ENCODE measurements around the gene LOXL3.

The LOXL3 gene

DNA sequence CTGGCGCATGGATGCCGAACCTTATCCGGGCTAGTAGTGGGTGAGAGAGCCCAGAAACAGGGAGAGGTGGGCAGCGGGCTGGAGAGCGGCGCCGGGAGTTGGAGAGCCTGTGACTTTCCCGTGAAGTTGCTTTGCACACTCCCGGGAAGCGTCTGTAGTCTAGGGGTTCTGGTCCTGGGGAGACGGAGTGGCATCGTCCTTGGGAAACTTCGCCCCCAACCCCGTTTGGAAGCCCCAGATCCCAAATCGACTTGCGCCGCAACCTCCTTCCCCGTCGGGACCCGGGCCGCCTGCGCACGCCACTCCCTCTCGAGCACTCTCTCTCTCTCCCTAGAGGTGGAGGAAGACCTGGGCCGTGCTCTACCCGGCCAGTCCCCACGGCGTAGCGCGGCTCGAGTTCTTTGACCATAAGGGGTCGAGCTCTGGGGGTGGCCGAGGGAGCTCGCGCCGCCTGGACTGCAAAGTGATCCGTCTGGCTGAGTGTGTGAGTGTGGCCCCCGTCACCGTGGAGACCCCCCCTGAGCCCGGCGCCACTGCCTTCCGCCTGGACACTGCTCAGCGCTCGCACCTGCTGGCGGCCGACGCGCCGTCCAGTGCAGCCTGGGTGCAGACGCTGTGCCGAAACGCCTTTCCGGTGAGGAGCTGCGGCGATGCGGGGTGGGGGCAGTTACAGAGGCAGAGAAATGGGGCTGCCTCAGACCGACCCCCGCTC is 1.2 kb upstream of the LOXL3 start:
- in situ Hi-C loops (cut with HindIII; ENCODE audit: low pct_ligation_motif_present, low pct_unique_long_range_greater_than_20kb, low sequenced_read_pairs), result no loop called here
- peak; percentile 67 for DNase-seq

GRCh38 chr2:74552914-74553811 is 579 bp downstream of the LOXL3 start:
- in situ Hi-C loops (cut with HindIII; ENCODE audit: low pct_ligation_motif_present, low pct_unique_long_range_greater_than_20kb, low sequenced_read_pairs), result no loop called here
- DNase-seq, result no peak

GRCh38 chr2:74551942-74552913 is 1.5 kb downstream of the LOXL3 start:
- no peak for DNase-seq
- in situ Hi-C loops (cut with HindIII; ENCODE audit: low pct_ligation_motif_present, low pct_unique_long_range_greater_than_20kb, low sequenced_read_pairs), result no loop called here

GRCh38 chr2:74551530-74551929 is 2.2 kb downstream of the LOXL3 start:
- in situ Hi-C loops (cut with HindIII; ENCODE audit: low pct_ligation_motif_present, low pct_unique_long_range_greater_than_20kb, low sequenced_read_pairs), result no loop called here
- DNase-seq, result no peak

- in situ Hi-C loops (cut with HindIII; ENCODE audit: low pct_ligation_motif_present, low pct_unique_long_range_greater_than_20kb, low sequenced_read_pairs), result no loop called here
- no peak for DNase-seq
Measured at GRCh38 chr2:74550231-74550630, 3.5 kb downstream of the LOXL3 start.

DNA sequence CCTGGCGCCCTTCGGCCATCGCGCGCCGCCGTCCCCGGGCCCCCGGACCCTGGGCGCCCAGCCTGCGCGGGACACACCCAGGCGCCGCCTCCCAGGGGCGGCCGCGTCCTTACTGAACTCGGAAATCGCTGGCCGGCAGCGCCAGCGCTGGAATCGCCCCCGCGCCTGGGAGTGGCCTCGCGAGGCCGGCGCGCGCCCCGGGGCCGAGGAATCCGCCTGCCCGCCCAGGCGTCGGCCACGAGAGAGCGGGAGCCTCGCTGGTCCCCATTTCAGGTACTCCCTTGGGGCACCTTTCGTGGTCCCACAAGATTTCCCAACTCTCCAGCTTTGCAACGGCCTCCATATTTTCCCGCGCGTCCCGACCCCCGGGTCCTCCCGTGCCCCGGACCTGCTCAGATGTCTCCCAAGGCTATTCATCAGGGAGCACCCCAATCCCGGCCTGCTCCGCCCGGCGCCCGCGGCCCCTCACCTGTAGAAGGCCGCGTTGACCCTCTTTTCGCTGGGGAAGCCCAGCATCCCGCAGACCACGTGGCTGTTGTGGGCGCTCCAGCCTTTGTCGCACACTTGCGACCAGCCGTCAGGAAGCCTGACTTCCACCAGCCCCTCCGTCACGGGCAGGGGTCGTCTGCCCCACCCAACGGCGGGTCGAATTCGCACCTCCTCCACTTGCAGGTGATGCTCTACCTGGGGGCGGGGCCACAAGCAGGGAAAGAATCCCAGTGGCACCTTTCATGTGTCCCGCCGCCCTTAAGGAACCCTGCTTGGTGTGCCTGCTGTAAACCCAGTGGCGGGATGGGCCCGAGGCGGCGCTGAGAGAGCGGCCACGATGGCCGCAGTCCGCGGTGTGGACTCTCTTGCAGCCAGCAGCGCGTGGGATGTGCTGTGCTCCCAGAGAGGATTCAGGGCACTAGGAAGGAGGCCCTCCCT is 4.6 kb downstream of the LOXL3 start:
- in situ Hi-C loops (cut with HindIII; ENCODE audit: low pct_ligation_motif_present, low pct_unique_long_range_greater_than_20kb, low sequenced_read_pairs), result no loop called here
- DNase-seq, result peak; percentile 75

GRCh38 chr2:74548285-74548899 is 5.3 kb downstream of the LOXL3 start:
- DNase-seq, result no peak
- in situ Hi-C loops (cut with HindIII; ENCODE audit: low pct_ligation_motif_present, low pct_unique_long_range_greater_than_20kb, low sequenced_read_pairs), result no loop called here

DNA sequence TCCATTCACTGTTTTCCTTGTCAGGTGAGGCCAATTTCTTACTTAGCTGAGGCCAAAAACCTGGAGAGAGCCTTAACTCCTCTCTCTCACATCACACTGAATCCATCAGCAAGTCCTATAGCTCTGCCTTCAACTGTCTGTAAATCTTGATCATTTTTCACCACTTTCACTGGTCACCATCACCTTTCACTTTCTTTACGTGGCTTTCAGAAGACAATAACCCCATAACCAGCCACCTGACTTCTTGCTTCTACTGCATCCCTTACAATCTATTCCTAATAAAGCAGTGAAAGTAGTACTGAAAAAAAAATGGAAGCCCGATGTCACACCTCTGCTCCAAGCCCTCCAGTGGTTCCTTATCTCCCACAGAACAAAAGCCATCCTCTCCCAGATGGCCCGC is 7.7 kb downstream of the LOXL3 start:
- in situ Hi-C loops (cut with HindIII; ENCODE audit: low pct_ligation_motif_present, low pct_unique_long_range_greater_than_20kb, low sequenced_read_pairs), result no loop called here
- DNase-seq, result no peak

DNA sequence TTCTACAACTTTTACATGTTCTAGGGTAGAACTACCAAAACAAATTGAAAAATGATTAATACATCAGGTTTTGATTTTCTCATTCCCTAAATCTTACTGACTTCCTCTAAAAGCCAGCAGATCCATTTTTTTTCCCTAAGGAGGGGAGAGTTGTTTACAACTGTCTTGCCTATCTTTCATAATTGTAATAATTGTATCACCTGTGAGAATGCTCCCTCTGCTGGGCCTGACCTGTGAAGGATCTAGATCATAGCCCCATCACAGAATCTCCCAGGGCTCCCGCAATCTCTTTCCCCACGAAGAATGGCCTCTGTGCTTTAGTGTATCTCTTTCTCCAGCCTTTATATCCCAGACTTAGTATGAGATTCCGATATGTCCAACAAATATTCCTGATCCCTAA is 9.1 kb downstream of the LOXL3 start:
- in situ Hi-C loops (cut with HindIII; ENCODE audit: low pct_ligation_motif_present, low pct_unique_long_range_greater_than_20kb, low sequenced_read_pairs), result no loop called here
- no peak for DNase-seq

DNA sequence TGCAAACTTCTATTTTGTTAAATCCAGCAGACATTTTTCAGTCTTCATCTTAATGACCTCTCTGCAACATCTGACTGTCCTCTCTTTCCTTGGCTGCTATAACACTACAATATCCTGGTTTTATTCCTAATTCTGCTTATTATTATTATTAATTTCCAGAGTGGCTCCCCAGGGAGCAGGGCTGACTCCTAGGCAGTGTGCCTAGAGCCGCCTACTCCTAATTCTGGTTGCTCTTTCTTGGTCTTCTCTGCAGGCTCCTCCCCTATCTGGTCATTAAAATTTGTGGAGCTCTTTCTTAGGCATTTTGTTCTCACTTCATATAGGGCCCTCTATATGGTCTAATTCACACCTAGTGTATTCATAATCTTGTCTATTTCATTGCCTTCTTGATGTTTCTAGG is 10.8 kb downstream of the LOXL3 start:
- in situ Hi-C loops (cut with HindIII; ENCODE audit: low pct_ligation_motif_present, low pct_unique_long_range_greater_than_20kb, low sequenced_read_pairs), result no loop called here
- DNase-seq, result no peak

DNA sequence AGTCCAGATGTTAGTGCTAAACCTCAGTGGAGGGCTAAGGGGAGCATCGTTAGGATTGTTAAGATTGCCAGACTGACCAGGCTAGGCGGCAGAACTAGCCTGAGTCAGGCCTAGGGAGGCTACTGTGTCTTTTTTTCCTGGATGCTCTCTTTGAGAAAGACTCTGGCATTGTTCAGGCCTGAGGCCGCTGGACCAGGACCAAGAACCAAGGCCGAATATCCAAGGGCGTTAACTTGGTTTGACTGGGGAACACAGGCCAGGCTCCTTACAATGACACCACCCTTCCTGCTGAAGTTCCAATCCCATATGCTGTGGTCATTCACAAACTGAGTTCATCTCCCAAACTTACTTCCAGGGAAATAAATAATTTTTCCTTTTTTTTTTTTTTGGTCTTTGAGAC is 13.5 kb downstream of the LOXL3 start:
- DNase-seq, result no peak
- in situ Hi-C loops (cut with HindIII; ENCODE audit: low pct_ligation_motif_present, low pct_unique_long_range_greater_than_20kb, low sequenced_read_pairs), result no loop called here

DNA sequence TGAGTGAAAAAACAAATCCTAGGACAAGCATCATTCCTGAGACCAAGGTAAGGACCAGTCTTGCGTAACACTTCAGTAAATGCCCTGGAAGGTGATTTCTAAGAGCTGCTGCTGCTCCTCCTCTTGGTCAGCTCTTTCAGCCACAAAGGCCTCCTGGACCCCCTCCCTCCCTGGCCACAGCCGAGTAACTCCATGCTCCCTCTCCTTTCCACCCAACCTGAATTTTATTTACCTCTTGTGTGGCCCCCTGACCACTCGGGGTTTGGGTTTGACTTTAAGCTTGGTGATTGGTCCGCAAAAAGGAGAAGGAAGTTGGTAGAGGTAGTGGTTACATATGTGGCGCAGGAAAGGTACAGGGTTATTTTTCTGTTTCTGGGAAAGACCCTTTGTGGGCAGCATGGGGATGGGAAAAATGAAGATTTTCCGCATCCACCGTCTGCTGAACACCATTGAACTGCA is 14.8 kb downstream of the LOXL3 start:
- in situ Hi-C loops (cut with HindIII; ENCODE audit: low pct_ligation_motif_present, low pct_unique_long_range_greater_than_20kb, low sequenced_read_pairs), result no loop called here

GRCh38 chr2:74537140-74537539 is 16.6 kb downstream of the LOXL3 start:
- no peak for DNase-seq
- in situ Hi-C loops (cut with HindIII; ENCODE audit: low pct_ligation_motif_present, low pct_unique_long_range_greater_than_20kb, low sequenced_read_pairs), result no loop called here

More for the DNA sequence above, 14.8 kb downstream of the LOXL3 start:
- no peak for DNase-seq

DNA sequence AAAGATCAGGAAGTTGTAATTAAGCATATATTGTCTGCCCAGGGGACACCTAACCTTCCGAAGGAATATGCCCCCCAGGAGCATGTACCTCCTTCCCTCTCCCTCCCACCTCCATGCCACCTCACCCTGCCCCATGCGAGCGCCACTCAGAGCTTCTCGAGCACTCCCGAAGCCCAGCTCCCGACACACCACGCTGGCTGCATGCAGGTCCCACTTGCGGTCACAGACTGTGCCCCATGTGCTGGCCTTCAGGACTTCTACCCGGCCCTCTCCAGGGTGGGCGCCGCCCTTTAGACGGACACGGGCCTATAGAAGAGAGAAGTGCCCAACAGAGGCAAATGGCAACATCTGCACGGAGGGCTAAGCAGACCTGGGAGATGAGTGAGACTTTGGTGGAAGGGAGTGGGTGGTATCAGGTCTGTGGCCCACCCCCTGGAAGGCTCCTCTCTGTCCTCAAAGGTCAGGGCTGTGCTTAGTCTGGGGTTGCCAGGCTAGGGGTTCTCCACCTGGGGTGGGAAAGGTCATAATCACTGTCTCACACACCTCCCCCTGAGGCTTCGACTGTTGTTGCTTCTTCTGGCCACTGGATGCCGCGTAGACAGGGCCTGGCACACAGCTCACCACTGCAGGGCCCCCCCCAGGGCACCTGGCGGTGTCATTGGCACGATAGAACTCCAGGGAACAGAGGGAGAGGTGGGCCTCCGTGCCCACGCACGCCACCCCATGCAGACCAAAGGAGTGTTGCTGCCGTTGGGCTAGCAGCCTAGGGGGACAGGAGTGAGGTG is 17.4 kb downstream of the LOXL3 start:
- DNase-seq, result no peak
- in situ Hi-C loops (cut with HindIII; ENCODE audit: low pct_ligation_motif_present, low pct_unique_long_range_greater_than_20kb, low sequenced_read_pairs), result no loop called here

- in situ Hi-C loops (cut with HindIII; ENCODE audit: low pct_ligation_motif_present, low pct_unique_long_range_greater_than_20kb, low sequenced_read_pairs), result no loop called here
- DNase-seq, result no peak
Measured at GRCh38 chr2:74535440-74535965, 18.2 kb downstream of the LOXL3 start.

GRCh38 chr2:74534411-74534810 is 19.3 kb downstream of the LOXL3 start:
- no peak for DNase-seq
- in situ Hi-C loops (cut with HindIII; ENCODE audit: low pct_ligation_motif_present, low pct_unique_long_range_greater_than_20kb, low sequenced_read_pairs), result no loop called here
